Caco-2 (cell line): ENCODE data around the gene CIZ1. TPM values are rescaled to one million over a fixed set of nuclear protein-coding genes. Genes with fewer than 3 reads are reported as not detected.
A peak's percentile ranks its signal among the peaks of the same experiment; 100 is the strongest.
"Not testable (repeated sequence)": the region's sequence is repeated elsewhere in the genome, so short reads cannot be mapped to it uniquely, and the experiment has no call there.

ENCODE experiments used
- BruUV-seq: library from RNA; stranded (reverse); fragments of 400-500 nt; replicated peaks from 2 replicates; lab custom pipeline; 2021; lab: Mats Ljungman, UMichigan
- CTCF ChIA-PET: fragments of 300-600 bp; sonication (Branson Sonifier 250); formaldehyde crosslinking; loops from one replicate; lab custom pipeline; 2022; ENCODE audit warnings: antibody characterized with exemption; lab: Charles Lee
- POLR2A ChIA-PET: fragments of 300-600 bp; sonication (Branson Sonifier 250); formaldehyde crosslinking; loops from one replicate; lab custom pipeline; 2022; ENCODE audit warnings: antibody characterized with exemption; lab: Charles Lee
- DNase-seq, 2 experiments: peaks; one replicate each; pipeline versions ENCODE4 v3.0.0 to v3.0.0-alpha.2; 2020 to 2022
- H3K27me3 ChIP-seq: replicated peaks from 2 replicates; pipeline ENCODE4 v1.6.0; 2011; ENCODE audit warnings: low read length; ENCODE audit not compliant: control insufficient read depth, insufficient read depth
- H3K36me3 ChIP-seq: 2 replicates; pipeline ENCODE4 v1.5.1; 2011; ENCODE audit warnings: low read length; ENCODE audit not compliant: control insufficient read depth, insufficient read depth
- H3K4me1 ChIP-seq: fragments of 250-450 bp; sonication (Bioruptor Pico); 2 replicates; pipeline ENCODE4 v1.5.1; 2020; ENCODE audit warnings: mild to moderate bottlenecking
- H3K4me3 ChIP-seq: 2 replicates; pipeline ENCODE4 v1.5.1; 2011; ENCODE audit warnings: low read depth, mild to moderate bottlenecking, control low read depth, low read length
- H3K9me3 ChIP-seq: fragments of 250-450 bp; sonication (Bioruptor Pico); 2 replicates; pipeline ENCODE4 v1.5.1; 2020; ENCODE audit warnings: mild to moderate bottlenecking, moderate library complexity
- H3K27ac Mint-ChIP-seq: one replicate; pipeline ENCODE4 v1.8.0; 2022; ENCODE audit warnings: mixed read lengths; ENCODE audit not compliant: unreplicated experiment
- H3K27me3 Mint-ChIP-seq: one replicate; pipeline ENCODE4 v1.8.0; 2022; ENCODE audit warnings: mixed read lengths; ENCODE audit not compliant: insufficient read depth, unreplicated experiment
- H3K36me3 Mint-ChIP-seq: one replicate; pipeline ENCODE4 v1.8.0; 2022; ENCODE audit warnings: mild to moderate bottlenecking, mixed read lengths; ENCODE audit not compliant: insufficient read depth, unreplicated experiment
- H3K4me1 Mint-ChIP-seq: one replicate; pipeline ENCODE4 v1.8.0; 2022; ENCODE audit warnings: low read depth, mixed read lengths; ENCODE audit not compliant: unreplicated experiment
- H3K4me3 Mint-ChIP-seq: one replicate; pipeline ENCODE4 v1.8.0; 2022; ENCODE audit warnings: mild to moderate bottlenecking, moderate library complexity, mixed read lengths; ENCODE audit not compliant: unreplicated experiment
- H3K9me3 Mint-ChIP-seq: one replicate; pipeline ENCODE4 v1.8.0; 2022; ENCODE audit warnings: mixed read lengths; ENCODE audit not compliant: unreplicated experiment
- CTCF ChIP-seq, 2 experiments: fragments of 200-600 bp in 1 of 2; IDR thresholded peaks; 1 replicate in 1 of 2; 2 replicates in 1 of 2; pipeline versions ENCODE4 v1.5.1 to v1.8.0; 2011 to 2022; ENCODE audit warnings: antibody characterized with exemption in 1 of 2, control low read depth in 1 of 2, inconsistent platforms in 1 of 2, low read depth in 1 of 2, low read length in 1 of 2, mild to moderate bottlenecking in 1 of 2, moderate library complexity in 1 of 2; ENCODE audit not compliant: insufficient read depth in 1 of 2, severe bottlenecking in 1 of 2, unreplicated experiment in 1 of 2
- intact Hi-C: fragments of 100-400 bp; cut with micrococcal nuclease; formaldehyde crosslinking; loops from one replicate; pipeline ENCODE4 v1.10.0; 2022; ENCODE audit not compliant: unreplicated experiment
- total RNA-seq: library from RNA; stranded (reverse); gene quantifications from 2 replicates; pipeline ENCODE4 v1.2.3, GENCODE V29; 2022

The CIZ1 gene
- total RNA-seq, 1 experiment from 2014 or later, result 187 TPM

- H3K36me3 ChIP-seq, H3K4me1 Mint-ChIP-seq, POLR2A ChIA-PET, CTCF ChIA-PET, intact Hi-C loops, DNase-seq, H3K27ac Mint-ChIP-seq, H3K4me3 Mint-ChIP-seq, H3K27me3 ChIP-seq, BruUV-seq, H3K4me3 ChIP-seq, H3K9me3 ChIP-seq, H3K4me1 ChIP-seq, H3K27me3 Mint-ChIP-seq: not testable (repeated sequence)
- H3K36me3 Mint-ChIP-seq, result peaks cover 13% of the 10 kb centered on the region
- peaks cover 14% of the 10 kb centered on the region for H3K9me3 Mint-ChIP-seq
Measured at GRCh38 chr9:128131346-128131745, 60.0 kb downstream of the CIZ1 start.

- H3K4me3 Mint-ChIP-seq, POLR2A ChIA-PET, H3K36me3 ChIP-seq, H3K27me3 Mint-ChIP-seq, intact Hi-C loops, H3K4me1 ChIP-seq, BruUV-seq, H3K27ac Mint-ChIP-seq, H3K9me3 ChIP-seq, H3K27me3 ChIP-seq, H3K4me3 ChIP-seq, H3K4me1 Mint-ChIP-seq, CTCF ChIA-PET: not testable (repeated sequence)
- H3K36me3 Mint-ChIP-seq, result peaks cover 13% of the 10 kb centered on the region
- DNase-seq, result peak in 1 of 2 experiments; percentile 15
- H3K9me3 Mint-ChIP-seq, result peaks cover 14% of the 10 kb centered on the region
Measured at GRCh38 chr9:128130651-128131050, 60.7 kb downstream of the CIZ1 start.

GRCh38 chr9:128129976-128130590 lies 61.3 kb downstream of the CIZ1 start:
- H3K27me3 Mint-ChIP-seq, H3K36me3 ChIP-seq, H3K9me3 ChIP-seq, CTCF ChIA-PET, BruUV-seq, POLR2A ChIA-PET, H3K4me3 ChIP-seq, H3K4me1 Mint-ChIP-seq, H3K4me1 ChIP-seq, H3K27me3 ChIP-seq, H3K27ac Mint-ChIP-seq, H3K4me3 Mint-ChIP-seq: not testable (repeated sequence)
- DNase-seq, result peak; percentile 71 to 73
- H3K36me3 Mint-ChIP-seq, result peaks cover 17% of the 10 kb centered on the region
- peak in 1 of 2 experiments; percentile 44 for TF ChIP-seq CTCF (IDR thresholded peaks at IDR 0.05; ENCODE audit: insufficient read depth in 1 of 2, low read depth in 1 of 2, low read length in 1 of 2, severe bottlenecking in 1 of 2, unreplicated experiment in 1 of 2)
- H3K9me3 Mint-ChIP-seq, result peaks cover 14% of the 10 kb centered on the region
- intact Hi-C loops, result loop anchor here (2.0 to 5.0 kb wide), 2 partner anchors 31 to 62 kb away; partner anchors contain the start of genes BBLN and CIZ1

DNA sequence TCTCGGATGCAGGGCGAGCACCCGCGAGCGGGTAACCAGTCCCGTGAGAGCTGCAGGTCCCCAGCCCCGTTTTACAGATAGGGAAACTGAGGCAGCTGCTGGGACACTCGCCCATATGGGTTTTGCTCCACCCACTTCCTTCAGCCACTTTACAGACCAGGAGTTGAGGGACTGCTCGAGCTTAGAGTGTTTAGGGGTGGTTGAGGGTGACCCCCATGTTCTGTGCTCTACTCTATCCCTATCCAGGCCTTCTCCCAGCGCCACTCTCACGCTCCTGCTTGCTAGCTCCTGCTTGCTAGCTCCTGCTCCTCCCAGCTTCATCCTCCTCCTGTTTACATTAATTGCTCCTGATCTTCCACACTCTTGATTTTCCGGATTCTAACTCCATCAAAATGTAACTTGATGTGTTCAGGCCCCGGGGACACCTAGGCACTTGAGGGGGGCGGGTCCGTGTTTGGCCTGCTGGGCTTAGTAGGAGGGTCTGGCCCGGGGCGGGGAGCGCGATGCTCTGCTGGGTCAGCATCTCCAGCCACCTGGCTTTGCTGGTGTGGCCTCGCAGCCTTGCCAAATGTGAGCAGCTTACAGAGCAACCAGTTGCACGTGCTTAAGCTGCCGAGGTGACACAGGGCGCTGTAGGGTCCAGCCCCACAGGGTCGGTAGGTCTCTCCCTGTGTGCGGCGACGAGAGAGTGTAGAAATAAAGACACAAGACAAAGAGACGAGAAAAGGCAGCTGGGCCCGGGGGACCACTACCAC lies 62.4 kb downstream of the CIZ1 start:
- Mint-ChIP-seq H3K4me3 (peak overlapping the region; percentile 97), H3K36me3 (peaks cover 27% of the 10 kb centered on the region), H3K27ac (peak overlapping the region; percentile 100), H3K9me3 (peaks cover 7% of the 10 kb centered on the region), H3K27me3 (no peaks in the 10 kb centered on the region), H3K4me1 (peaks cover 10% of the 10 kb centered on the region)
- no peaks in the 10 kb centered on the region for H3K9me3 ChIP-seq
- TF ChIP-seq CTCF (IDR thresholded peaks at IDR 0.05; ENCODE audit: insufficient read depth in 1 of 2, low read depth in 1 of 2, low read length in 1 of 2, severe bottlenecking in 1 of 2, unreplicated experiment in 1 of 2), result no peak
- ChIA-PET CTCF (interaction anchor here (0.5 to 1.6 kb wide), 5 partner anchors 11 to 61 kb away, joined by 3 to 11 read pairs (median 3); partner anchors contain the start of genes BBLN and SLC25A25), POLR2A (interaction anchor here (0.6 to 1.4 kb wide), 7 partner anchors 11 to 446 kb away, joined by 3 to 8 read pairs (median 4); partner anchors contain the start of genes BBLN, CIZ1, GOLGA2 and NAIF1)
- intact Hi-C loops, result loop anchor here (2.0 to 5.0 kb wide), 2 partner anchors 32 to 63 kb away; partner anchors contain the start of genes BBLN and CIZ1
- no peak for DNase-seq
- peak overlapping the region; percentile 96 for H3K4me3 ChIP-seq
- H3K4me1 ChIP-seq, result peaks cover 9% of the 10 kb centered on the region; the same call in 1 of the 2 replicates
- H3K27me3 ChIP-seq, result no peaks in the 10 kb centered on the region
- H3K36me3 ChIP-seq, result peaks cover 2% of the 10 kb centered on the region; the same call in 1 of the 2 replicates
- TSS peak; percentile 82 for BruUV-seq
